ENCODE measurements around the gene SPATA13.

SPATA13 gene

GRCh38 chr13:24244802-24245201 lies 84.3 kb downstream of the SPATA13 start:
- H3K27ac ChIP-seq (ENCODE audit: low read length), result no peak overlapping the region
- H3K36me3 ChIP-seq (ENCODE audit: control insufficient read depth, insufficient read depth, low read length), result no peaks in the 10 kb centered on the region
- DNase-seq (ENCODE audit: low read depth, low spot score), result no peak
- no peak overlapping the region for H3K4me3 ChIP-seq (ENCODE audit: low read length)
- no peaks in the 10 kb centered on the region for H3K9me3 ChIP-seq (ENCODE audit: control insufficient read depth, insufficient read depth, low read length)
- H3K4me1 ChIP-seq (ENCODE audit: control insufficient read depth, insufficient read depth, low read length), result 0 out of 2 replicates have a peak, but pooled peaks cover 1% of the 10 kb centered on the region
- no peaks in the 10 kb centered on the region for H3K27me3 ChIP-seq (ENCODE audit: control insufficient read depth, insufficient read depth, low read length)
- WGBS (ENCODE audit: insufficient coverage, insufficient read length), result no CpG with 5 or more reads among the region's 6 CpGs

GRCh38 chr13:24247016-24247415 lies 86.5 kb downstream of the SPATA13 start:
- no peak for DNase-seq (ENCODE audit: low read depth, low spot score)
- H3K27me3 ChIP-seq (ENCODE audit: control insufficient read depth, insufficient read depth, low read length), result no peaks in the 10 kb centered on the region
- no CpG with 5 or more reads among the region's 5 CpGs for WGBS (ENCODE audit: insufficient coverage, insufficient read length)
- no peak overlapping the region for H3K27ac ChIP-seq (ENCODE audit: low read length)
- H3K36me3 ChIP-seq (ENCODE audit: control insufficient read depth, insufficient read depth, low read length), result no peaks in the 10 kb centered on the region
- 0 out of 2 replicates have a peak, but pooled peaks cover 1% of the 10 kb centered on the region for H3K4me1 ChIP-seq (ENCODE audit: control insufficient read depth, insufficient read depth, low read length)
- no peaks in the 10 kb centered on the region for H3K9me3 ChIP-seq (ENCODE audit: control insufficient read depth, insufficient read depth, low read length)
- H3K4me3 ChIP-seq (ENCODE audit: low read length), result no peak overlapping the region

- H3K9me3 ChIP-seq (ENCODE audit: control insufficient read depth, insufficient read depth, low read length), result no peaks in the 10 kb centered on the region
- H3K27me3 ChIP-seq (ENCODE audit: control insufficient read depth, insufficient read depth, low read length), result no peaks in the 10 kb centered on the region
- H3K4me3 ChIP-seq (ENCODE audit: low read length), result no peak overlapping the region
- H3K4me1 ChIP-seq (ENCODE audit: control insufficient read depth, insufficient read depth, low read length), result 0 out of 2 replicates have a peak, but pooled peaks cover 1% of the 10 kb centered on the region
- no peak for DNase-seq (ENCODE audit: low read depth, low spot score)
- WGBS (ENCODE audit: insufficient coverage, insufficient read length), result no CpG with 5 or more reads among the region's 9 CpGs
- H3K36me3 ChIP-seq (ENCODE audit: control insufficient read depth, insufficient read depth, low read length), result no peaks in the 10 kb centered on the region
- no peak overlapping the region for H3K27ac ChIP-seq (ENCODE audit: low read length)
Measured at GRCh38 chr13:24249624-24250023, 89.1 kb downstream of the SPATA13 start.

GRCh38 chr13:24250376-24251057 lies 90.0 kb downstream of the SPATA13 start:
- Histone ChIP-seq H3K4me1 (ENCODE audit: control insufficient read depth, insufficient read depth, low read length) (0 out of 2 replicates have a peak, but pooled peaks cover 1% of the 10 kb centered on the region), H3K27ac (ENCODE audit: low read length) (no peak overlapping the region), H3K36me3 (ENCODE audit: control insufficient read depth, insufficient read depth, low read length) (0 out of 2 replicates have a peak, but pooled peaks cover 3% of the 10 kb centered on the region), H3K27me3 (ENCODE audit: control insufficient read depth, insufficient read depth, low read length) (no peaks in the 10 kb centered on the region), H3K4me3 (ENCODE audit: low read length) (no peak overlapping the region), H3K9me3 (ENCODE audit: control insufficient read depth, insufficient read depth, low read length) (no peaks in the 10 kb centered on the region)
- WGBS (ENCODE audit: insufficient coverage, insufficient read length), result no CpG with 5 or more reads among the region's 7 CpGs
- no peak for DNase-seq (ENCODE audit: low read depth, low spot score)

- 0 out of 2 replicates have a peak, but pooled peaks cover 3% of the 10 kb centered on the region for H3K36me3 ChIP-seq (ENCODE audit: control insufficient read depth, insufficient read depth, low read length)
- 0 out of 2 replicates have a peak, but pooled peaks cover 1% of the 10 kb centered on the region for H3K4me1 ChIP-seq (ENCODE audit: control insufficient read depth, insufficient read depth, low read length)
- H3K4me3 ChIP-seq (ENCODE audit: low read length), result no peak overlapping the region
- H3K27ac ChIP-seq (ENCODE audit: low read length), result no peak overlapping the region
- DNase-seq (ENCODE audit: low read depth, low spot score), result no peak
- H3K9me3 ChIP-seq (ENCODE audit: control insufficient read depth, insufficient read depth, low read length), result no peaks in the 10 kb centered on the region
- no peaks in the 10 kb centered on the region for H3K27me3 ChIP-seq (ENCODE audit: control insufficient read depth, insufficient read depth, low read length)
- WGBS (ENCODE audit: insufficient coverage, insufficient read length), result no CpG with 5 or more reads among the region's 17 CpGs
Measured at GRCh38 chr13:24251525-24251924, 91.0 kb downstream of the SPATA13 start.

GRCh38 chr13:24252136-24252535 lies 91.6 kb downstream of the SPATA13 start:
- H3K4me3 ChIP-seq (ENCODE audit: low read length), result no peak overlapping the region
- H3K4me1 ChIP-seq (ENCODE audit: control insufficient read depth, insufficient read depth, low read length), result 0 out of 2 replicates have a peak, but pooled peaks cover 1% of the 10 kb centered on the region
- no peaks in the 10 kb centered on the region for H3K9me3 ChIP-seq (ENCODE audit: control insufficient read depth, insufficient read depth, low read length)
- no peak overlapping the region for H3K27ac ChIP-seq (ENCODE audit: low read length)
- H3K27me3 ChIP-seq (ENCODE audit: control insufficient read depth, insufficient read depth, low read length), result no peaks in the 10 kb centered on the region
- H3K36me3 ChIP-seq (ENCODE audit: control insufficient read depth, insufficient read depth, low read length), result 0 out of 2 replicates have a peak, but pooled peaks cover 3% of the 10 kb centered on the region
- no CpG with 5 or more reads among the region's 6 CpGs for WGBS (ENCODE audit: insufficient coverage, insufficient read length)
- no peak for DNase-seq (ENCODE audit: low read depth, low spot score)

- H3K27ac ChIP-seq (ENCODE audit: low read length), result no peak overlapping the region
- 0 out of 2 replicates have a peak, but pooled peaks cover 1% of the 10 kb centered on the region for H3K4me1 ChIP-seq (ENCODE audit: control insufficient read depth, insufficient read depth, low read length)
- no peaks in the 10 kb centered on the region for H3K27me3 ChIP-seq (ENCODE audit: control insufficient read depth, insufficient read depth, low read length)
- WGBS (ENCODE audit: insufficient coverage, insufficient read length), result 100% methylated on average over 2 of the region's 9 CpGs
- 0 out of 2 replicates have a peak, but pooled peaks cover 3% of the 10 kb centered on the region for H3K36me3 ChIP-seq (ENCODE audit: control insufficient read depth, insufficient read depth, low read length)
- H3K9me3 ChIP-seq (ENCODE audit: control insufficient read depth, insufficient read depth, low read length), result no peaks in the 10 kb centered on the region
- H3K4me3 ChIP-seq (ENCODE audit: low read length), result no peak overlapping the region
- no peak for DNase-seq (ENCODE audit: low read depth, low spot score)
Measured at GRCh38 chr13:24253520-24254145, 93.1 kb downstream of the SPATA13 start.

GRCh38 chr13:24254146-24254841 lies 93.8 kb downstream of the SPATA13 start:
- H3K27ac ChIP-seq (ENCODE audit: low read length), result no peak overlapping the region
- H3K4me3 ChIP-seq (ENCODE audit: low read length), result no peak overlapping the region
- DNase-seq (ENCODE audit: low read depth, low spot score), result no peak
- 0 out of 2 replicates have a peak, but pooled peaks cover 3% of the 10 kb centered on the region for H3K36me3 ChIP-seq (ENCODE audit: control insufficient read depth, insufficient read depth, low read length)
- WGBS (ENCODE audit: insufficient coverage, insufficient read length), result no CpG with 5 or more reads among the region's 10 CpGs
- no peaks in the 10 kb centered on the region for H3K9me3 ChIP-seq (ENCODE audit: control insufficient read depth, insufficient read depth, low read length)
- no peaks in the 10 kb centered on the region for H3K27me3 ChIP-seq (ENCODE audit: control insufficient read depth, insufficient read depth, low read length)
- H3K4me1 ChIP-seq (ENCODE audit: control insufficient read depth, insufficient read depth, low read length), result 0 out of 2 replicates have a peak, but pooled peaks cover 1% of the 10 kb centered on the region

- WGBS (ENCODE audit: insufficient coverage, insufficient read length), result no CpG with 5 or more reads among the region's 1 CpG
- Histone ChIP-seq H3K9me3 (ENCODE audit: control insufficient read depth, insufficient read depth, low read length) (no peaks in the 10 kb centered on the region), H3K36me3 (ENCODE audit: control insufficient read depth, insufficient read depth, low read length) (0 out of 2 replicates have a peak, but pooled peaks cover 3% of the 10 kb centered on the region), H3K4me1 (ENCODE audit: control insufficient read depth, insufficient read depth, low read length) (no peaks in the 10 kb centered on the region), H3K4me3 (ENCODE audit: low read length) (no peak overlapping the region), H3K27ac (ENCODE audit: low read length) (no peak overlapping the region), H3K27me3 (ENCODE audit: control insufficient read depth, insufficient read depth, low read length) (no peaks in the 10 kb centered on the region)
- DNase-seq (ENCODE audit: low read depth, low spot score), result no peak
Measured at GRCh38 chr13:24257497-24257896, 97.0 kb downstream of the SPATA13 start.

GRCh38 chr13:24261566-24261965 lies 101.0 kb downstream of the SPATA13 start:
- H3K27me3 ChIP-seq (ENCODE audit: control insufficient read depth, insufficient read depth, low read length), result no peaks in the 10 kb centered on the region
- H3K4me3 ChIP-seq (ENCODE audit: low read length), result no peak overlapping the region
- no peak for DNase-seq (ENCODE audit: low read depth, low spot score)
- no peaks in the 10 kb centered on the region for H3K9me3 ChIP-seq (ENCODE audit: control insufficient read depth, insufficient read depth, low read length)
- no peak overlapping the region for H3K27ac ChIP-seq (ENCODE audit: low read length)
- no CpG with 5 or more reads among the region's 3 CpGs for WGBS (ENCODE audit: insufficient coverage, insufficient read length)
- no peaks in the 10 kb centered on the region for H3K36me3 ChIP-seq (ENCODE audit: control insufficient read depth, insufficient read depth, low read length)
- no peaks in the 10 kb centered on the region for H3K4me1 ChIP-seq (ENCODE audit: control insufficient read depth, insufficient read depth, low read length)

Measured in iPS DF 6.9 (cell line).